Right renal cortex interstitium (tissue), 3 donors: ENCODE results near the gene VTI1B. TPM values are rescaled to one million over a fixed set of nuclear protein-coding genes. Genes with fewer than 3 reads are reported as not detected.
"Not testable (repeated sequence)": the region's sequence is repeated elsewhere in the genome, so short reads cannot be mapped to it uniquely, and the experiment has no call there.

ENCODE experiments used
- DNase-seq, 3 donors: peaks; one replicate each; pipeline ENCODE4 v3.0.0-alpha.2; 2013; ENCODE audit warnings: low read depth in 3 of 3, low spot score in 2 of 3
- polyA plus RNA-seq, 3 donors: library from polyadenylated mRNA; unstranded; fragments of 120-200 nt; gene quantifications; one replicate each; pipeline ENCODE4 v1.2.1, GENCODE V29; 2013; ENCODE audit not compliant: insufficient read length in 3 of 3

VTI1B gene, protein sequence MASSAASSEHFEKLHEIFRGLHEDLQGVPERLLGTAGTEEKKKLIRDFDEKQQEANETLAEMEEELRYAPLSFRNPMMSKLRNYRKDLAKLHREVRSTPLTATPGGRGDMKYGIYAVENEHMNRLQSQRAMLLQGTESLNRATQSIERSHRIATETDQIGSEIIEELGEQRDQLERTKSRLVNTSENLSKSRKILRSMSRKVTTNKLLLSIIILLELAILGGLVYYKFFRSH
- 100 to 1,000 TPM; 126 to 131 (median 128) TPM for polyA plus RNA-seq

DNA sequence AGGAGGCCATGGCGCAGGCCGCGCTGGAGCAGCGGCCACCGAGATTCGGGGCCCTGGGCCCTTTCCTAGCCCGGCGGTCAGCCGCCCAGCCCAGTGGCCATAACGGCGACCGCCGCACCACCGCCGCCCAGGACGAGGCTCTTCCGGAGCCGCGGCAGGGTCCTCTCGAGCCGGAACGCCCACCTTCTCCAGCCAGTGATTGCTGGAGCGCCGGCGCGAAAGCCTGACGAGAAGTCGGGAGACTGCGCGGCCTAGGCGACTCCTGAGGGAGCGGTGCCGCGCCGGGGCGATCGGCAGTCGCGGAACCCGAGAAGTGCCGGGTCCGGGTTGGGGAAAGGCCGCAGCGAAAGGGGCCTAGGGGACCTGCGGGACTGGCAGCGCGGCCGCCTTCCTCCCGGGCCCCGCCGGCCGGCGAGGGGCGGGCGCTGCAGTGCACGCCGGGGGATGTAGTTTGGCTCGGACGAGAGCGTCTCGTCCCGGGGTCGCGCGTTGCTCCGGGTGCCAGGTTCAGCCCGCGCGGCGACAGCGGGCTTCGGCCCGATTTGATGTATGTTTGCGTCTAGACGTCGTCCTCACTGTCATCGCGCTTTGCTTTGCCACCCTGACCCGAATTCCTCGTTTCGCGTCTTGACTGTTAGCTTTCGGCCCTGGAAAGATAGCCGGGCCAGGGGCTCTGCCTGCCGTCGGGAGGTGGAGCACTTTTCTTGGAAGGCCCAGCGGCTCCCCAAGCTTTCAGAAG is at the start of gene VTI1B:
VTI1B (minus strand) TSS at position 153 of the 739 bp plus-strand sequence; CDS start at position 10, 143 bp downstream.
- DNase-seq: peak; percentile 75 to 81 (median 75)

DNA sequence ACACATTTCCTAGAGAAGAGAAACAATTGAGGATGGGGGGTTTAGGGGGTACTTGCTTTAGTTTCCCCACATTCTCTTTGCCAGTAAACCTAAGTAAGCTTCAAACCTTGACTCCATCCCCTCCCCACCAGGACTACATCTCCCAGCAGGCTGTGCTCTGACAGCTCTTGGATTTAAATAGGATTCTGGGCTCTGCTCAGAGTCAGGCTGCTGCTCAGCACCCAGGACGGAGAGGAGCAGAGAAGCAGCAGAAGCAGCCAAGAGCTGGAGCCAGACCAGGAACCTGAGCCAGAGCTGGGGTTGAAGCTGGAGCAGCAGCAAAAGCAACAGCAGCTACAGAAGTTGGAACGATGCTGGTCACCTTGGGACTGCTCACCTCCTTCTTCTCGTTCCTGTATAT is 47.9 kb upstream of the VTI1B start:
- no peak for DNase-seq

DNA sequence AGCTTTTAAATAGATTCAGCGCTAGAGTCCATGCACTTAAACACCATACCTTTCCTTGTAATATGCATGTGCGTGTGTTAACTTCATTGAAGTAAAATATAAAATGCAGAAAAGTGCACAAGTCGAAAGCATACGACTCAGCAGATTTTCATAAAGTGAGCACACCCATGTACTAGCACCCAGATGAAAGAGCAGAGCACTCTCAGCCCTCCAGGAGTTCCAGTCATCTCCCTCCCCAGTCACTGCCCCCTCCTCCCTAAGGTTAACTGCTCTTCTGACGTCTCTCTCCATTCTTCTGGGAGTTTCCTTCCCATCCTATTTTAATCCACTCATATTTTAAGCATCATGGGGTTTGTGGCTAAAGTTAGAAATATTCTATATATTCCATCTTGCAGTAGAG is 47.4 kb upstream of the VTI1B start:
- no peak for DNase-seq

DNA sequence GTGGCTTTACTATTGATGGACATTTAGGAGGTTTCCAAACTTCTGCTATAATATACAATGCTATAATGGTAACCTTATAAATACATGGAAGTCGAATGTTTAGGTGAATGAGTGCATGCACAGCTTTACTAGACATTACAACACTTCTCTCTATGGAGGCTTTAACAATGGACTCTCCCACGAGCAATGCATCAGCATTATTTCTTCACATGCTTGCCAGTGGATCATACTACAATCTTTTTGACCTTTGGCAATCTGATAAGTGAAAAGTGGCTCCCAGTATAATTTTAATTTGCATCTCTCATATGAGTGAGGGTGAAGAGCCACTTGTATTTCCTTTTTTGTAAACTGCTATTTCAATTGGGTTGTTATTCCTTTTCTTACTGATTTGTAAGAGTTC is 45.4 kb upstream of the VTI1B start:
- DNase-seq: no peak

DNA sequence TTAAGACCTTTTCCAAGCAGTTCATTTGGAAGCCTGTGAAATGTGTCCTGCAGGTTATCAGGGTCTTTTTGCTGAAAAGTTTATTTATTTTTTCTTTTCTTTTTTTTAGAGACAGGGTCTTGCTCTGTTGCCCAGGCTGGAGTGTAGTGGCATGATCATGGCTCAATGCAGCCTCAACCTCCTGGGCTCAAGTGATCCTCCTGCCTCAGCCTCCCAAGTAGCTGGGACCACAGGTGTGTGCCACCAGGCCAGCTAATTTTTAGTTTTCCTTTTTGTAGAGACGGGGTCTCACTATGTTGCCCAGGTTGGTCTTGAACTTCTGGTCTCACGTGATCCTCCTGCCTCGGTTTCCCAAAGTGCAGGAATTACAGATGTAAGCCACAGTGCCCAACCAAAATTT is 45.0 kb upstream of the VTI1B start:
- DNase-seq: not testable (repeated sequence)

DNA sequence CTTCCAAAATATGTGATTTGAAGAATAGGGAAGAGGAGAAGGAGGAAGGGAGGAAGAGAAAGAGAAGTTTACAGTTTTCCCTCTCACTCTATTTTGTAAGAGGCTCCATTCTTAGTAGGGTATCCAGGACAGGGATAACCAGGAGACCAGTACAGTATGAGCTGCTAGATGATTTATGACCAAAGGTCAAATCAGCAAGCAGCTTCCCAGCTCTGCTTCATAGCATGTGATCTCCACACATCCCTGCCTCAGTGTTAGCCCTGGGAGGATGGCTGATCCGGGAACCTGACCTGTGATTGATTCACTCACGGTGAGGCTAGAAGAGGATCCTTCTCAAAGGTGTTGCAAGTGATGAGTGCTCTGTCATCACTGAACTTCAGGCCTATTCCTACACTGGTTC is 43.8 kb upstream of the VTI1B start:
- DNase-seq: no peak

DNA sequence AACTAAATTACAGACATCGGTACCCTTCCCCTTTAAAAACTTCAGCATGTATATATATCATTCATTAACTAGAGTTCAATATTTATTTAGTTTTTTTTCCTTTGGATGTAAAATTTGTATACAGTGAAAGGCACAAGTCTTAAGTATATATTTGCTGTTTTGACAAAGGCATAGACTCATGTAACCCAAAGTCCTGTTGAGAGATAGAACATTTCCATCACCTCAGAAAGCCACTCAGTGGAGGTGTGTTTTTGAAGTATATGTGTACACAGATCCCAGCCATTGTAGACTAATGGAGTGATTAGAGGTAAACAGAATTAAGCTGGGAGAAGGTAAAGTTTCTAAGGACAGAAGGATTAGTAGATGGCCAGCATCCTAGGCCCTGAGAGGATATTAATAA is 42.6 kb upstream of the VTI1B start:
- DNase-seq: no peak

DNA sequence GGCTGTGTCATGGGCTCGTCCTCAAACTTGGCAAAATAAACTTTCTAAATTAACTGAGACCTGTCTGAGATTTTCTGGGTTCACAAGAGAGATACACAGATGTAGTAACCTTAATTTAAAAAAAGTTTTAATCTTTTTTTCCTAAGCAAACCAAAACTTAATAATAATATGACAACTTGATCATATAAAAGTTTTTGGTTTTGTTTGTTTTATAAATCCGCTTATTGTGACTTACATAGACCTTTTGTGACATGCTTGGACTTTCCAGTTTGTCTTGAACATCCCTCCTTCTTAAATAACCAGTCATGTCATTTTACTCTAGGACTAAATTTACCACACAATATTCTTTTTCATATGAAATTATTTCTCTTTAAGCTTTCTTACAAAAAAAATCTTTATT is 35.8 kb upstream of the VTI1B start:
- DNase-seq: no peak

DNA sequence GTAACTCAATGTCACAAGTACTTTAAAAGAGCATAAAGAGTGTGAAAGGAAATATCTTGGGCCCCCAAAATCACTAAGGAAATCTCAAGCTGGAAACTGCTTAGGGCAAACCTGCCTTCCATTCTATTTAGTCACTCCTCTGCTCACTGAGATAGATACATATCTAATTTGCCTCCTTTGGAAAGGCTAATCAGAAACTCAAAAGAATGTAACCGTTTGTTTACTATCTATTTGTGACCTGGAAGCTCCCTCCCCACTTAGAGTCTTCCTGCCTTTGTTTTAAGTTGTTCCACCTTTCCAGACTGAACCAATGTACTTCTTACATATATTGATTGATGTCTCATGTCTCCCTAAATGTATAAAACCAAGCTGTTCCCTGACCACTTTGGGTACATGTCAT is 35.4 kb upstream of the VTI1B start:
- DNase-seq: not testable (repeated sequence)

DNA sequence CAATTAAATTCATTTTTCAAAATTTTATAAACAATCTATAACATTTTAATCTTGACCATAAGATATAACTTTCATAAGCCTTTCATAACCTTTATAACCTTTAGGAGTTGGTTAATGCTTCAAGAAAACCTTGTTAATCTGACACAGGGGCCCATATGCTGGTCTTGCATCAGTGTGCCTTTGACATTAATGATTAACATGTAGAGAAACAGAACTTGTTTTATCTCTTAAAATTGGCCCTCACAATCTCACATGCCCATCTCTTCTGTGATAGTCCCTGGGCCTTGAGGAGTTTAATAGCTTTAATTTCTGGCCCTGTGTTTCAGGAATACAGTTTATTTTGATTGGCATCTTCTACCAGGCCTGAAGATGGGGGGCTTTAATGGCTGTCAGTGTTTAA is 34.9 kb upstream of the VTI1B start:
- not testable (repeated sequence) for DNase-seq

DNA sequence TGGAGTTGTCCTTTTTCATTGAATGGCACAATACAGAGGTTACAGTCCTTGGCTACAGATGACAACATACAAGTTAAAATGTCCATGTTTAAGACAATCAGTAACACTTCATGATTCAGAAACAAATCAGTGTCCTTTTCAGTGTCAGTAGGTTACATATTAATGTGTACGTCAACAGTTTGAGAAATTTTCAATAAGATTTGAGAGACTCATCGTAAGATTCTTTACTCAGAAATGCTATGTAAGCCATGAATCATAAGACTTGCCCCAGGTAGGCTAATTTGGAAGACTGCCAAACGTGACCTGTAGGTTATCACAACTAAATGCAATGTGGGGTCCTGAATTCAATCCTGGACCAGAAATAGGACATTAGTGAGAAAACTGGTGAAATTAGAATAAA is 30.8 kb upstream of the VTI1B start:
- no peak for DNase-seq

DNA sequence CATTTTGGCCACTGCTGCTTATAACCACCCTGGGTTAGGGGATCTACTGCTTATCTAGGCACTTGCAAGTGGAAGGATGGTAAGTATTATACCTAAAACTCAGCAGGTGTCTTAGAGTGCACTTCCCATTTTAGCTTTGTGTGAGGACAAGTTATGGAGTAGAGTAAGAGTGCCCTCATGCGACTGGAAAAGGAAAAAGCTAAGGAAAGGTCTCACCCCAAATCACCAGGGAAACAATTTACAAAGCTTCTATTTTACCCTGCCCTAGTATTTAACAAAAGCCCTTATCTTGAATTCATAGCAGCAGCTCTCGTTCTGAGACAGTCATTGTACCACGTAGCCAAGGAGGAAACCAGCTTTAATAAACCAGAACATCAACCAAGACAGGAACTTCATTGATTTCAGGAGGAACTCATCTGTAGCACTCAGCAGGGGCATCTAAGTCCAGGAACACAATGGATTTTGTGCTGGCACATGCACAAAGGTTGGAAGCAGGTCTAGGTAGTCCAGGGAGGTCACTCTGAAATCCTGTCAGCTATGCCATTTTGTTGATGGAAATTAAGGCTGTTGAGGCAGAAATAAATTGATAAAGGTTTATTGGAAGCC is 30.2 kb upstream of the VTI1B start:
- DNase-seq: peak; percentile 23 to 45 (median 40)

DNA sequence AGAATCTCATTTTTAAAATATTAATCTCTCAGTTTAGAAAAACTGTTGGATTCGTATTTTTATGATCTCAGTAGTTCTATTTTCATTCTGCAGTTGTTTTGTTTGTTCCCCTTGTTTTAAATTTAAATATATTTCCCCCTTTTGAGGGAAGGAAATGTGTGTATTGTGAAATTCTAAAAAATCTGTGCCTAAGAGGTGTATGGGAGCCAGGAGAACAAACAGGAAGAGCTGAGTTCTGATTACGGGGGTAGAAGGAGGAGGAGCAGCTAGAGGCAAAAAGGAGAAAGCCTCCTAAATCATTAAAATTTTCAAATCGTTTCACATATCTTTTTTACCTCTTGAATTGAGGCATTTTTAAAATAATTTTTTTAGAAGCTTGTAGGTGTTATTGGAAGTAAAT is 29.6 kb upstream of the VTI1B start:
- no peak for DNase-seq

DNA sequence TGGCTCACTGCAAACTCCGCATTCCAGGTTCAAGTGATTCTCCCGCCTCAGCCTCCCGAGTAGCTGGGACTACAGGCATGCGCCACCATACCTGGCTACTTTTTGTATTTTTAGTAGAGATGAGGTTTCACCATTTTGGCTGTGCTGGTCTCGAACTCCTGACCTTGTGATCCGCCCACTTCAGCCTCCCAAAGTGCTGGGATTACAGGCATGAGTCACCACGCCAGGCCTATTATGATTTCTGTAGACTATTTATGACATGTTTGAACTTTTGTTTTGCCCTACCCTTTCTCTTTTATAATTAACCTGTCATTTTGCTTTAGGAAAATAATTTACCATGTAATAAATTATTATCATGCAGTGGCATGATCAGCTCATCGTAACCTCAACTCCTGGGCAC is 27.1 kb upstream of the VTI1B start, which contains the start of gene RDH12:
RDH12 (plus strand) TSS at position 395 of the 400 bp plus-strand sequence. CDS start 20,757 bp downstream, outside the sequence.
- not testable (repeated sequence) for DNase-seq

DNA sequence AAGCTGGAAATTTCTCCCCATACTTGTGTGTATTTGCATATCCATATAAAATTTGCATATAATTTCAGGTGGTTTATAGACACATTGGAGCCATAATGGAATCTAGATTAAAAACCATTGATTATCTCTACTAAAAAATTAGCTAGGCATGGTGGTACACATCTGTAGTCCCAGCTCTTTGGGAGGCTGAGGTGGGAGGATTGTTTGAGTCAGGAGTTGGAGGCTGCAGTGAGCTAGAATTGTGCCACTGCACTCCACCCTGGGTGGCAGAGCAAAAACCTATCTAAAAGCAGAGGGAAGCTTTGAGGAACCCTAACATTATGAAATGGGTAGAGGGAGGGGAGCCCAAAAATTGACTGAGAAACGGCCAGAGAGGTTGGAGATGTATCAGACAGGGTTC is 23.7 kb upstream of the VTI1B start:
- no peak for DNase-seq

DNA sequence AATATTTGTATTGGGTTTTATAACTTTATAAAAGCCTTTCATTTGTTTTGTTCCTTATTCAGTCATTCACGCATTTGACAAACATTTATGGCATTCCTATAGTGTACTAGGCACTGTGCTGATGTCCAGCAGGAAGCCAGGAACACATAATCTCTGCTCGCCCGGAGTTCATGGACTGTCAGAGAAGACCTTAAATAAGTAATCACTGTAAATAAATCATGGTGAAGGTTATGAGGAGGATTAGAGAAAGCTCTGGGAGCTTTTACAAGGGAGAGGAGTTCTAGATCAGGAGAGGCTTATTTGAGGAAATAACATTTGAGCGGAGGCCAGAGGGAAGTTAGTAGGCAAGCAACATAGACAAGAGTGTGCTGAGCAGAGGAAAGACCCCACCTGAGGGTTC is 22.6 kb upstream of the VTI1B start:
- no peak for DNase-seq

DNA sequence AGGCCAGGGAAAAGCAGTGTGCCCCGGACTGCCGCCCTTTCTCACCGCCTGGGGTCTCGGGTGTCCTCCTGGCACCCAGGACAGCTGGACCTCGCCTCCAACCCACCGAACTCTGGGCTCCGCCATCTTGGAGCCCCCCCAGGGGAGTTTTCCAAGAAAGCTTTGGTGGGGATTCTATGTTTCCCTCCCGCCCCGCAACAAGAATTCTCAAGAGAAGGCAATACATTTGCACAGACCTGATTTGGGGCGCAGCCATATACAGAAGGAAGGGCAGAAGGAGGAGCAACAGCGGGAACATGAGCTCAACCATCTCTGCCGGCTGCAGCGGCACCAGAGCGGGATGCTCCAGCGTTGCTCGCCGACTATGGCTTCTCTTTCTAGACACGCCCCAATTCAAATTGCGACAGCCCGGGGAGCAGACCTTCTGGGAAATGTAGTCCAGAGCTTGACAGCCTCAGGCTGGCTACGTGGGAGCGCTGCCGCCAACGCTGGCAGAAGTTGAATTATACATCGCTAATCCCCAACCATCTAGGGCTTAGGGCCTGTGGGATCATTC is 21.0 kb upstream of the VTI1B start, which contains the start of gene RDH11:
RDH11 (minus strand) TSS at position 371 of the 556 bp plus-strand sequence; CDS start at position 310, 61 bp downstream.
- peak in 2 of 3 donors; percentile 65 to 85 for DNase-seq

DNA sequence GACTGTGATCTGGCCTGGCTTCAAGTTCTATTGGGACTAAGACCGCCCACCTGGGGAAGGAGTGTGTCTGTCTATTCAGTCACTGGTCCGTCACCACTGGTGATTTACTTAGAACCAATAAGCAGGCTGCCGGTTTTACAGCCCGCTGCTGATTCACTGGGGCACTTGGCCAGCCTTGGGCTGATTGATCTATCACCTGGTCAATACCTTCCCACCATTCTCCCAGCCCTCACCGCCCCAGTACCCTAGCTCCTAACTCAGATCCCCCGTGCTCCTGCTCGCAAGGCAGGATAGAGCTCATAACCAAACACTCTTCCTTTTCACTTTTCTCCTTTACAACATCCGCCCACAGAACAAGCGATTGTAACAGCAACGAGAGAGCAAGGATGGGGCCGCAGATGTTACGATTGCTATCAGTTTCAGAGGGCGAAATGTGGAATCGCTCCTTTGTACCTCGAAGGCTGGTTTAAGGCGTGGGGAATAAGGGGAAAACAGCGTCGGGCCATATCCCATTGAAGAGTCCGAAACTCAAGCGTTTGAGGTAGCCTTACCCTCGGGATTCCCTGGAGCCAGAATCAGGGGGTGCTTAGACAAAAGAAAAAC is 20.5 kb upstream of the VTI1B start:
- DNase-seq: peak in 2 of 3 donors; percentile 47 to 53

DNA sequence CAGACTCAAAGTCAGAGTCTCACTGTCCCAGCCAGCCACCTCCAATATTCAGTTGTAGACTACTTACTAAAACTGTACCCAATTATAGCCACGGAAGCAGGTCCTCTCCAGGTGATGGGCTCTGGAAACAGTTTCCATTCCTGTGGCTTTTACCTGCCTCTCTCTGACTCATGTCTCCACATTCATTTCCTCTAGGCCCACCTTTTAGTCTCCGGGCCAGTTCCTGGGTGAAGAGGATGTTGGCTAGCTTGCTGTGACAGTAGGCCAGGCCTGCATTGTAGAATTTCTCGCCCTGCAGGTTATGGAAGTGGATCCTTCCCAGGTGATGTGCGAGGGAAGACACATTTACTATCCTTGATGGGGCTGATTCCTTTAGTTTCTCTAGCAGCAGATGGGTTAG is 15.6 kb upstream of the VTI1B start:
- no peak for DNase-seq

DNA sequence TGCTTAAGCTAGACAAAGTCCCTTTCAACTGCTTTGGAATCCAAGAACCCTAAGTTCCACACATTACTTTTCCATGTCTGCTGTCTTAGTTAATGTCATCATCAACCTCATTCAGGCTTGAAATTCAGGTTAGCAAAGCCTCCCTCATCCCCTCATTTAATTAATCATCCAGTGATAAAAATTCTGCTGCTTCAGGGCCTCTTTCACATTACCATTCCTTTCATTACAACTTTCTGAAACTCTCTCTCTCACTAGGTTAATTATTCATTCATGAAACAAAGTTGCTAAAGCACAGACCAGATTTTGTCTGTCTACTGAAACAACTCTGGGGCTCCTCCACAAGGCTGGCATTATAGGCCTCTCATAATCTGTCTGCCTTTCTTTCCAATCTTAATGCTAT is 9.4 kb upstream of the VTI1B start:
- DNase-seq: no peak

DNA sequence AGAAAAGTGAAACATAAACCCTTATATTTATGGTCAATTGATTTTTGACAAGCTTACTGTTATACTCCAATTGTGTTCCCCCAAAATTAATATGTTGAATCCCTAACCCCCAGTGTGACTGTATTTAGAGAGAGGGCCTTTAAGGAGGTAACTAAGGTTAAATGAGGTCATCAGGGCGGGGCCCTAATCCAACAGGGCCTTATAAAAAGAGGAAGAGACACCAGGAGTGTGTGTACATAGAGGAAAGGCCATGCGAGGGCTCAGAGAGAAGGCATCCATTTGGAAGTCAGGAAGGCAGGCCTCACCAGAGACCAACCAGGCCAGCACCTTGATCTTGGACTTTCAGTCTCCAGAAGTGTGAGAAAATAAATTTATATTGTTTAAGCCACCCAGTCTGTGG is 6.5 kb upstream of the VTI1B start:
- DNase-seq: no peak
